ENCODE data around the gene IL18BP. TPM values are rescaled to one million over a fixed set of nuclear protein-coding genes. Genes with fewer than 3 reads are reported as not detected.

Gene IL18BP
- total RNA-seq, 1 donor from 2014 or later: 15.2 TPM

GRCh38 chr11:71964641-71965040 is 34.1 kb upstream of the IL18BP start:
- Mint-ChIP-seq H3K36me3 (ENCODE audit: low read depth, unreplicated experiment) (peaks cover 12% of the 10 kb centered on the region), H3K4me3 (ENCODE audit: unreplicated experiment) (no peak overlapping the region), H3K4me1 (ENCODE audit: low read depth, unreplicated experiment) (peaks cover 23% of the 10 kb centered on the region), H3K27ac (ENCODE audit: unreplicated experiment) (no peak overlapping the region), H3K9me3 (ENCODE audit: unreplicated experiment) (no peaks in the 10 kb centered on the region), H3K27me3 (ENCODE audit: low read depth, unreplicated experiment) (no peaks in the 10 kb centered on the region)
- no peak for FAIRE-seq
- no peak overlapping the region for H3K4me3 ChIP-seq (ENCODE audit: insufficient read depth, low read depth, low read length)
- H2AFZ ChIP-seq (ENCODE audit: low read depth, low read length): no peak overlapping the region
- H3K9me3 ChIP-seq (ENCODE audit: insufficient read depth, low read depth, low read length): no peaks in the 10 kb centered on the region
- H3K9ac ChIP-seq (ENCODE audit: low read length): no peak overlapping the region
- no peaks in the 10 kb centered on the region for H3K27me3 ChIP-seq (ENCODE audit: insufficient read depth, low read length)
- H3K4me2 ChIP-seq (ENCODE audit: low read length): peak overlapping the region; percentile 3
- peaks cover 55% of the 10 kb centered on the region for H3K79me2 ChIP-seq (ENCODE audit: insufficient read depth, low read length)
- peaks cover 34% of the 10 kb centered on the region for H4K20me1 ChIP-seq (ENCODE audit: insufficient read depth, low read length)
- H3K36me3 ChIP-seq (ENCODE audit: insufficient read depth, low read length): peaks cover 35% of the 10 kb centered on the region
- DNase-seq (ENCODE audit: low read depth): no peak
- no peak overlapping the region for H3K27ac ChIP-seq (ENCODE audit: low read depth, low read length)
- H3K4me1 ChIP-seq (ENCODE audit: insufficient read depth, low read length): peaks cover 11% of the 10 kb centered on the region
- TF ChIP-seq CTCF (IDR thresholded peaks at IDR 0.05; ENCODE audit: insufficient read depth, low read depth, low read length) (no peak), EZH2 (IDR thresholded peaks at IDR 0.05; ENCODE audit: insufficient read depth, low read length) (no peak)

- no peak overlapping the region for H3K4me3 Mint-ChIP-seq (ENCODE audit: unreplicated experiment)
These were observed 27.0 kb upstream of the IL18BP start for GRCh38 chr11:71971680-71972079.

More at GRCh38 chr11:71971680-71972079, 27.0 kb upstream of the IL18BP start:
- Histone ChIP-seq H3K27me3 (ENCODE audit: insufficient read depth, low read length) (no peaks in the 10 kb centered on the region), H3K4me1 (ENCODE audit: insufficient read depth, low read length) (no peaks in the 10 kb centered on the region), H3K79me2 (ENCODE audit: insufficient read depth, low read length) (peaks cover 31% of the 10 kb centered on the region), H3K4me2 (ENCODE audit: low read length) (no peak overlapping the region), H3K27ac (ENCODE audit: low read depth, low read length) (no peak overlapping the region), H3K9ac (ENCODE audit: low read length) (no peak overlapping the region), H4K20me1 (ENCODE audit: insufficient read depth, low read length) (peaks cover 37% of the 10 kb centered on the region), H3K9me3 (ENCODE audit: insufficient read depth, low read depth, low read length) (no peaks in the 10 kb centered on the region), H3K4me3 (ENCODE audit: insufficient read depth, low read depth, low read length) (no peak overlapping the region), H2AFZ (ENCODE audit: low read depth, low read length) (no peak overlapping the region), H3K36me3 (ENCODE audit: insufficient read depth, low read length) (peaks cover 30% of the 10 kb centered on the region)
- no peak overlapping the region for H3K27ac Mint-ChIP-seq (ENCODE audit: unreplicated experiment)
- H3K4me1 Mint-ChIP-seq (ENCODE audit: low read depth, unreplicated experiment): peaks cover 3% of the 10 kb centered on the region
- H3K9me3 Mint-ChIP-seq (ENCODE audit: unreplicated experiment): no peaks in the 10 kb centered on the region
- no peaks in the 10 kb centered on the region for H3K27me3 Mint-ChIP-seq (ENCODE audit: low read depth, unreplicated experiment)
- TF ChIP-seq CTCF (IDR thresholded peaks at IDR 0.05; ENCODE audit: insufficient read depth, low read depth, low read length): no peak
- TF ChIP-seq EZH2 (IDR thresholded peaks at IDR 0.05; ENCODE audit: insufficient read depth, low read length): no peak
- H3K36me3 Mint-ChIP-seq (ENCODE audit: low read depth, unreplicated experiment): peaks cover 7% of the 10 kb centered on the region
- no peak for FAIRE-seq
- no peak for DNase-seq (ENCODE audit: low read depth)
